Cardiac muscle cell (in vitro differentiated cells and primary cell): ENCODE data around the gene IQCH. TPM values are rescaled to one million over a fixed set of nuclear protein-coding genes. Genes with fewer than 3 reads are reported as not detected.
A peak's percentile ranks its signal among the peaks of the same experiment; 100 is the strongest.

Source experiments
- DNase-seq, 2 donors: peaks; one replicate each; pipeline versions ENCODE4 v3.0.0 to v3.0.0-alpha.2; 2010 to 2017; ENCODE audit warnings: low read depth in 1 of 2, low spot score in 1 of 2
- H3K27ac ChIP-seq: fragments of 200-600 bp; sonication (generic); 2 replicates; pipeline ENCODE4 v1.5.1; 2016
- H3K27me3 ChIP-seq: fragments of 200-600 bp; sonication (generic); 2 replicates; pipeline ENCODE4 v1.6.0; 2016; ENCODE audit warnings: control low read depth
- H3K36me3 ChIP-seq: fragments of 200-600 bp; sonication (generic); 2 replicates; pipeline ENCODE4 v1.5.1; 2016; ENCODE audit warnings: control low read depth
- H3K4me1 ChIP-seq: fragments of 200-600 bp; sonication (generic); 2 replicates; pipeline ENCODE4 v1.8.1; 2017; ENCODE audit warnings: low read depth, mild to moderate bottlenecking, mixed run types
- H3K4me3 ChIP-seq: fragments of 200-600 bp; sonication (generic); 2 replicates; pipeline ENCODE4 v1.5.1; 2016; ENCODE audit warnings: mild to moderate bottlenecking
- H3K9me3 ChIP-seq: fragments of 200-600 bp; sonication (generic); 2 replicates; pipeline ENCODE4 v1.5.1; 2017; ENCODE audit warnings: low read depth, mild to moderate bottlenecking, control low read depth
- polyA plus RNA-seq: library from polyadenylated mRNA; unstranded; fragments of >200 nt; fragmentation: Nextera tagmentation; extraction: Ambion mirVana; gene quantifications from 2 replicates; pipeline ENCODE4 v1.2.1, GENCODE V29; 2016
- total RNA-seq: library from RNA; depleted of rRNA; stranded (reverse); fragments of >200 nt; gene quantifications from 2 replicates; pipeline ENCODE4 v1.2.3, GENCODE V29; 2016
- TF ChIP-seq, protein P1 (sequence below): IDR thresholded peaks from 2 replicates; pipeline ENCODE4 v1.5.1; 2012; ENCODE audit warnings: low read depth, mild to moderate bottlenecking, low read length

Gene IQCH
- total and polyA plus RNA-seq, 2 experiments from 2014 or later: 5.9 to 6.9 TPM

- TF ChIP-seq, protein P1, sequence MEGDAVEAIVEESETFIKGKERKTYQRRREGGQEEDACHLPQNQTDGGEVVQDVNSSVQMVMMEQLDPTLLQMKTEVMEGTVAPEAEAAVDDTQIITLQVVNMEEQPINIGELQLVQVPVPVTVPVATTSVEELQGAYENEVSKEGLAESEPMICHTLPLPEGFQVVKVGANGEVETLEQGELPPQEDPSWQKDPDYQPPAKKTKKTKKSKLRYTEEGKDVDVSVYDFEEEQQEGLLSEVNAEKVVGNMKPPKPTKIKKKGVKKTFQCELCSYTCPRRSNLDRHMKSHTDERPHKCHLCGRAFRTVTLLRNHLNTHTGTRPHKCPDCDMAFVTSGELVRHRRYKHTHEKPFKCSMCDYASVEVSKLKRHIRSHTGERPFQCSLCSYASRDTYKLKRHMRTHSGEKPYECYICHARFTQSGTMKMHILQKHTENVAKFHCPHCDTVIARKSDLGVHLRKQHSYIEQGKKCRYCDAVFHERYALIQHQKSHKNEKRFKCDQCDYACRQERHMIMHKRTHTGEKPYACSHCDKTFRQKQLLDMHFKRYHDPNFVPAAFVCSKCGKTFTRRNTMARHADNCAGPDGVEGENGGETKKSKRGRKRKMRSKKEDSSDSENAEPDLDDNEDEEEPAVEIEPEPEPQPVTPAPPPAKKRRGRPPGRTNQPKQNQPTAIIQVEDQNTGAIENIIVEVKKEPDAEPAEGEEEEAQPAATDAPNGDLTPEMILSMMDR: no peak
- DNase-seq: no peak
- no peak overlapping the region for H3K27ac ChIP-seq
- H3K4me3 ChIP-seq: no peak overlapping the region
- no peaks in the 10 kb centered on the region for H3K9me3 ChIP-seq
- no peaks in the 10 kb centered on the region for H3K27me3 ChIP-seq
- H3K36me3 ChIP-seq: no peaks in the 10 kb centered on the region
- no peaks in the 10 kb centered on the region for H3K4me1 ChIP-seq
These were observed 50.2 kb downstream of the IQCH start for GRCh38 chr15:67304778-67305177.

DNA sequence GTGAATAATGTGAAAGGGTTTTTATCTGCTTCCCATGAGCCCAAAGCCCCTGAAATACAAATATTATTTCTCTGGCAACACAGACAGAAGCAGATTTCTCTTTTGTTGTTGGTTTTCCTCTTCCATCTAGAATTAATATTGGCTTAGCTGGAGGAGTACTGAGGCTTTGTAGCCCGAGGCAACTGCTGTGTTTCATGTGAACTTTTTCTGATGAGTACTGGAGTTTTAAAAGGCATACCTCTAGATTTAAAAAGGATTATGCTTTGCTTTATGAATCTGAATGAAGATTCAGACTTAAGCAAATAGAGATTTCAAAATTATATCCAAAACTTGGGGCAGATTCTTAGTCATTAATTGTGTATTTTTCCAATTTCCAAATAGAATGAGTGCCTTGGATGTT lies 50.9 kb downstream of the IQCH start:
- Histone ChIP-seq H3K4me1 (no peaks in the 10 kb centered on the region), H3K9me3 (no peaks in the 10 kb centered on the region), H3K27me3 (no peaks in the 10 kb centered on the region), H3K27ac (no peak overlapping the region), H3K4me3 (no peak overlapping the region), H3K36me3 (no peaks in the 10 kb centered on the region)
- TF ChIP-seq, protein P1: no peak
- no peak for DNase-seq

DNA sequence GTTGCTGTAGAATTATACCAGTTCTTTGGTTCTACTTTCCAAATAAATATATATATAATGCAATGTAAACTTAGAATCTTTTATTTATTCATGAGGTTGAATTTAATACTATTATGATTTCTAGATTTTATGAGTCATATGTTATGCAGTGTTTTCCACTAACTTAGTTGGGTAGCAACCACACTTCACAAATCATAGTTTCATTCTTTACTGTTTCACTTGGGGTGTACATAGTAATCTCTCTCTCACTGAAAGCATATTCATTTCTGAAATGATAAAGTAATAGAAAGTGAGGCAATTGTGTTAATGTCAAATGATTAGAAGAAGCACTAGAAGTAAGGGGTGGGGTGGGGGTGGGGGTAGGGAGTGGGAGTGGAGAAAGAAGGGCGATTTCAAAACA lies 52.6 kb downstream of the IQCH start:
- Histone ChIP-seq H3K9me3 (no peaks in the 10 kb centered on the region), H3K4me3 (no peak overlapping the region), H3K27ac (no peak overlapping the region), H3K36me3 (no peaks in the 10 kb centered on the region), H3K27me3 (no peaks in the 10 kb centered on the region), H3K4me1 (no peaks in the 10 kb centered on the region)
- peak in 1 of 2 donors; percentile 22 for DNase-seq
- TF ChIP-seq, protein P1: no peak

- peak in 1 of 2 donors; percentile 17 for DNase-seq
- H3K27me3 ChIP-seq: no peaks in the 10 kb centered on the region
- no peak overlapping the region for H3K27ac ChIP-seq
- TF ChIP-seq, protein P1: no peak
- no peaks in the 10 kb centered on the region for H3K9me3 ChIP-seq
- no peaks in the 10 kb centered on the region for H3K4me1 ChIP-seq
- H3K4me3 ChIP-seq: no peak overlapping the region
- H3K36me3 ChIP-seq: no peaks in the 10 kb centered on the region
These were observed 53.5 kb downstream of the IQCH start for GRCh38 chr15:67307889-67308597.

DNA sequence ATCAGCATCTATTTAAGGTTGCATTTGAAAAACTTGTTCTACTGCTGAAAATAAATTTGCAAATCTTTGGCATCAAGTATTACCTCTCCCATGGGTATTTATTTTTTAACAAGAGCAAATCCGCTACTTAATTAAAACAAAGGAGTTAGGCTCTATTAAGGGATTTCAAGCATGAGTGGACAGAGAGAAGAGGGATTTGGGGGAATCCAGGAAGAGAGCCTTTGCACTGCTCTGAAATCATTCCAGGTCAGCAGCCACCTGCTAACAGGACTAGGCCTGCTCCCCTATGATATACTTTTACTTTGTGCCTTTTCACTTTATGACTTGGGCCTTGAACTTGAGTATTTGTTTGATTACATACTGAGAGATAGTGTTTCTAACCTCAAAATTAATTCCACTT lies 57.1 kb downstream of the IQCH start:
- TF ChIP-seq, protein P1: no peak

More for the DNA sequence above, 57.1 kb downstream of the IQCH start:
- no peak overlapping the region for H3K4me3 ChIP-seq
- H3K27me3 ChIP-seq: no peaks in the 10 kb centered on the region
- H3K4me1 ChIP-seq: no peaks in the 10 kb centered on the region
- H3K9me3 ChIP-seq: no peaks in the 10 kb centered on the region
- no peak for DNase-seq
- no peaks in the 10 kb centered on the region for H3K36me3 ChIP-seq
- no peak overlapping the region for H3K27ac ChIP-seq
